ENCODE results near the gene INSYN1. TPM values are rescaled to one million over a fixed set of nuclear protein-coding genes. Genes with fewer than 3 reads are reported as not detected.

Gene INSYN1
- total and polyA plus RNA-seq, 2 experiments from 2014 or later, result 0.18 to 14.2 TPM

DNA sequence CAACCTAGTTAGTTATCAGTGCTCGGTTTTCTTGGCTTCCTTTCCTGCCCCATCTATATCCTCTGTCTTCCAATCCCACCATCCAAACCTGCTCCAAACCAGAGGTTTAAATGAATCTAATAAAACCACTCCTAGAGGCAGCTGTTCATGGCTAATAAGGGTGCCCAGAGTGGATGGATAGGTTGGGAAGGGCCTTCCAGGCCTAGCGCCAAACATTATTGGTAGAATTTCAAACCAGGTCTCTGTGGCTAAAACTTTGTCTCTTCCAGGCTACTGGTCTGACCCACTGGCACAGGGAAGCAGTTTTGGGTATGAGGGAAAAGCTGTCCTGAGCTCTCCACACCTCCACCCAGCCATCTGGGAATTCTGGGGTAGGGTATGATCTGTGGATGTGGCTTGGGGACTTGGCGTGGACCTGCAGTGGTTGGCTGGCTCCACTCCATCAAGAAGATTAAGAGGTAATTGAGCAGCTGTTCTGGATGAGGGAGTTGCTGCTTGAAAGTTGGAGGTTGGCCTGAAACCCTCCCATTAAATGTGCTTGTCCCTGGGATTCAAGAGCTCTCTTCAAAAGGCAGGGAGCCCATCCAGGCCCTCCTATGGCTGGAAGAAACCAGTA, 29.3 kb upstream of the INSYN1 start (continued):
- TF ChIP-seq, protein P1, sequence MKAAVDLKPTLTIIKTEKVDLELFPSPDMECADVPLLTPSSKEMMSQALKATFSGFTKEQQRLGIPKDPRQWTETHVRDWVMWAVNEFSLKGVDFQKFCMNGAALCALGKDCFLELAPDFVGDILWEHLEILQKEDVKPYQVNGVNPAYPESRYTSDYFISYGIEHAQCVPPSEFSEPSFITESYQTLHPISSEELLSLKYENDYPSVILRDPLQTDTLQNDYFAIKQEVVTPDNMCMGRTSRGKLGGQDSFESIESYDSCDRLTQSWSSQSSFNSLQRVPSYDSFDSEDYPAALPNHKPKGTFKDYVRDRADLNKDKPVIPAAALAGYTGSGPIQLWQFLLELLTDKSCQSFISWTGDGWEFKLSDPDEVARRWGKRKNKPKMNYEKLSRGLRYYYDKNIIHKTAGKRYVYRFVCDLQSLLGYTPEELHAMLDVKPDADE (IDR thresholded peaks at IDR 0.05), result no peak
- TF ChIP-seq STAT1 (IDR thresholded peaks at IDR 0.05; ENCODE audit: unreplicated experiment), result no peak

DNA sequence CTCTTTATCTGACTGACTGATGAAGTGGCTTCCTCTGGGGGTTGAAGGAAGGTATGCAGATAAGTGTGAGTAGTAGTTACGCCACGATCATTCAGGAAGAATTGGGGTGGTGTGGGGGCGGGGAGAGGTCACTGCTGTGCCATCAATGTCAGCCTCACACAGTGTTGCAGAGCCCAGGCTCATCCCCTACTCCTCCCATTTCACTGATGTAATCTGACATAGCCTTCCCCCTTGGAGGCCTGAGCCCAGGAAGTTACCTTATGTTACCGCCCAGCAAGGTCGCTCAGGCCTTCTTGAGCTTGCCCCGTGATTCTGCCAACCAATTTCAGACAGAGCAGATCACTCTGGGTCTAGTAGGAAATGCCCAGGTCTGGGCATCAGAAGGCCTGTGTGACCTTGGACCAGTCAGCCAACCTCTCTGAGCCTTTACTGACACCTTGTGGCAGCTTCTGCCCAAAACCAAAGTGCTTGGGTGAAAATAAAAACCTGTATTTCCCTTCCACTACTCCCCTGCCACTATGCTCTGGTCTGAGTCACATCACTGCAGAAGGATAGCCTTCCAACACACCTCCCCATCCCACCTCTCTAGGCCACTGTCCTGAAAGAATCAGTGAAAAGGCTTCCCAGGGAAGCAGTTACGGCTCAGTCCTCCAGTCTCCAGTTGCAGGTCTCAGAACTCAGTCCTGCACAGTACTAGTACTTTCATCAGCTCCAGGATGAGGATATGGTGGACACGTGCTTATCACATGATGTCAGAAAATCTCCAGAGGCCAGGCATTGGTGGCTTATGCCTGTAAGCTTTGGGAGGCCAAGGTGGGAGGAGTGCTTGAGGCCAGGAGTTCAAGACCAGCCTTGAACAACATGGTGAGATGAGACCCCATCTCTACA, 28.1 kb upstream of the INSYN1 start:
- H3K27me3 Mint-ChIP-seq (ENCODE audit: insufficient read depth, low read depth, poor library complexity), result peaks cover 17% of the 10 kb centered on the region
- Histone ChIP-seq H3K27ac (ENCODE audit: low read depth) (no peak overlapping the region), H3K4me3 (no peak overlapping the region), H3F3A (replicated peaks; ENCODE audit: low read depth) (0 out of 2 replicates have a peak, but pooled peaks cover 3% of the 10 kb centered on the region), H3K4me2 (no peak overlapping the region), H3K36me3 (ENCODE audit: insufficient read depth) (no peaks in the 10 kb centered on the region), H3K79me2 (replicated peaks; ENCODE audit: insufficient read depth) (no peaks in the 10 kb centered on the region), H3K9me2 (ENCODE audit: insufficient read depth) (no peaks in the 10 kb centered on the region), H4K20me1 (replicated peaks; ENCODE audit: insufficient read depth) (no peaks in the 10 kb centered on the region), H2AFZ (peak overlapping the region; percentile 52; the same call in 1 of the 2 replicates), H3K27me3 (ENCODE audit: insufficient read depth) (no peaks in the 10 kb centered on the region), H3K4me1 (ENCODE audit: insufficient read depth) (peaks cover 24% of the 10 kb centered on the region)
- TF ChIP-seq CTCF (conservative IDR thresholded peaks at IDR 0.05; ENCODE audit: low read depth in 2 of 2), result peak; percentile 56 to 87
- TF ChIP-seq, protein P2, sequence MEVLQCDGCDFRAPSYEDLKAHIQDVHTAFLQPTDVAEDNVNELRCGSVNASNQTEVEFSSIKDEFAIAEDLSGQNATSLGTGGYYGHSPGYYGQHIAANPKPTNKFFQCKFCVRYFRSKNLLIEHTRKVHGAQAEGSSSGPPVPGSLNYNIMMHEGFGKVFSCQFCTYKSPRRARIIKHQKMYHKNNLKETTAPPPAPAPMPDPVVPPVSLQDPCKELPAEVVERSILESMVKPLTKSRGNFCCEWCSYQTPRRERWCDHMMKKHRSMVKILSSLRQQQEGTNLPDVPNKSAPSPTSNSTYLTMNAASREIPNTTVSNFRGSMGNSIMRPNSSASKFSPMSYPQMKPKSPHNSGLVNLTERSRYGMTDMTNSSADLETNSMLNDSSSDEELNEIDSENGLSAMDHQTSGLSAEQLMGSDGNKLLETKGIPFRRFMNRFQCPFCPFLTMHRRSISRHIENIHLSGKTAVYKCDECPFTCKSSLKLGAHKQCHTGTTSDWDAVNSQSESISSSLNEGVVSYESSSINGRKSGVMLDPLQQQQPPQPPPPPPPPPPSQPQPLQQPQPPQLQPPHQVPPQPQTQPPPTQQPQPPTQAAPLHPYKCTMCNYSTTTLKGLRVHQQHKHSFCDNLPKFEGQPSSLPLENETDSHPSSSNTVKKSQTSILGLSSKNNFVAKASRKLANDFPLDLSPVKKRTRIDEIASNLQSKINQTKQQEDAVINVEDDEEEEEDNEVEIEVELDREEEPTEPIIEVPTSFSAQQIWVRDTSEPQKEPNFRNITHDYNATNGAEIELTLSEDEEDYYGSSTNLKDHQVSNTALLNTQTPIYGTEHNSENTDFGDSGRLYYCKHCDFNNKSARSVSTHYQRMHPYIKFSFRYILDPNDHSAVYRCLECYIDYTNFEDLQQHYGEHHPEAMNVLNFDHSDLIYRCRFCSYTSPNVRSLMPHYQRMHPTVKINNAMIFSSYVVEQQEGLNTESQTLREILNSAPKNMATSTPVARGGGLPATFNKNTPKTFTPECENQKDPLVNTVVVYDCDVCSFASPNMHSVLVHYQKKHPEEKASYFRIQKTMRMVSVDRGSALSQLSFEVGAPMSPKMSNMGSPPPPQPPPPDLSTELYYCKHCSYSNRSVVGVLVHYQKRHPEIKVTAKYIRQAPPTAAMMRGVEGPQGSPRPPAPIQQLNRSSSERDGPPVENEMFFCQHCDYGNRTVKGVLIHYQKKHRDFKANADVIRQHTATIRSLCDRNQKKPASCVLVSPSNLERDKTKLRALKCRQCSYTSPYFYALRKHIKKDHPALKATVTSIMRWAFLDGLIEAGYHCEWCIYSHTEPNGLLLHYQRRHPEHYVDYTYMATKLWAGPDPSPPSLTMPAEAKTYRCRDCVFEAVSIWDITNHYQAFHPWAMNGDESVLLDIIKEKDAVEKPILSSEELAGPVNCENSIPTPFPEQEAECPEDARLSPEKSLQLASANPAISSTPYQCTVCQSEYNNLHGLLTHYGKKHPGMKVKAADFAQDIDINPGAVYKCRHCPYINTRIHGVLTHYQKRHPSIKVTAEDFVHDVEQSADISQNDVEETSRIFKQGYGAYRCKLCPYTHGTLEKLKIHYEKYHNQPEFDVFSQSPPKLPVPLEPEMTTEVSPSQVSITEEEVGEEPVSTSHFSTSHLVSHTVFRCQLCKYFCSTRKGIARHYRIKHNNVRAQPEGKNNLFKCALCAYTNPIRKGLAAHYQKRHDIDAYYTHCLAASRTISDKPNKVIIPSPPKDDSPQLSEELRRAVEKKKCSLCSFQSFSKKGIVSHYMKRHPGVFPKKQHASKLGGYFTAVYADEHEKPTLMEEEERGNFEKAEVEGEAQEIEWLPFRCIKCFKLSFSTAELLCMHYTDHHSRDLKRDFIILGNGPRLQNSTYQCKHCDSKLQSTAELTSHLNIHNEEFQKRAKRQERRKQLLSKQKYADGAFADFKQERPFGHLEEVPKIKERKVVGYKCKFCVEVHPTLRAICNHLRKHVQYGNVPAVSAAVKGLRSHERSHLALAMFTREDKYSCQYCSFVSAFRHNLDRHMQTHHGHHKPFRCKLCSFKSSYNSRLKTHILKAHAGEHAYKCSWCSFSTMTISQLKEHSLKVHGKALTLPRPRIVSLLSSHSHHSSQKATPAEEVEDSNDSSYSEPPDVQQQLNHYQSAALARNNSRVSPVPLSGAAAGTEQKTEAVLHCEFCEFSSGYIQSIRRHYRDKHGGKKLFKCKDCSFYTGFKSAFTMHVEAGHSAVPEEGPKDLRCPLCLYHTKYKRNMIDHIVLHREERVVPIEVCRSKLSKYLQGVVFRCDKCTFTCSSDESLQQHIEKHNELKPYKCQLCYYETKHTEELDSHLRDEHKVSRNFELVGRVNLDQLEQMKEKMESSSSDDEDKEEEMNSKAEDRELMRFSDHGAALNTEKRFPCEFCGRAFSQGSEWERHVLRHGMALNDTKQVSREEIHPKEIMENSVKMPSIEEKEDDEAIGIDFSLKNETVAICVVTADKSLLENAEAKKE (CRISPR knock-in tag; IDR thresholded peaks at IDR 0.05), result no peak
- H3K9me3 Mint-ChIP-seq, result no peaks in the 10 kb centered on the region
- 0 out of 2 replicates have a peak overlapping the region, but pooled peaks have one; percentile 15 for H3K27ac Mint-ChIP-seq
- H3K36me3 Mint-ChIP-seq (ENCODE audit: low read depth), result no peaks in the 10 kb centered on the region
- DNase-seq (ENCODE audit: low spot score), result peak; percentile 55
- peaks cover 36% of the 10 kb centered on the region for H3K4me1 Mint-ChIP-seq
- no peak overlapping the region for H3K4me3 Mint-ChIP-seq
- ATAC-seq, result peak; percentile 60
